ENCODE data around the gene HMGCS1. TPM values are rescaled to one million over a fixed set of nuclear protein-coding genes. Genes with fewer than 3 reads are reported as not detected.
"Not testable (repeated sequence)": the region's sequence is repeated elsewhere in the genome, so short reads cannot be mapped to it uniquely, and the experiment has no call there.

The HMGCS1 gene
- total and polyA plus RNA-seq, 12 donors: 15.4 to 1,290 (median 39.4) TPM

- WGBS, 4 donors: 71 to 82% (median 77%) methylated on average over 1 of the region's 1 CpG
- Histone ChIP-seq H3K9me3 (replicated peaks in 1 of 3) (no peaks in the 10 kb centered on the region), H3K4me1 (replicated peaks in 1 of 2) (no peaks in the 10 kb centered on the region), H3K36me3 (replicated peaks in 1 of 2) (no peaks in the 10 kb centered on the region), H3K4me3 (no peak overlapping the region), H3K27me3 (no peaks in the 10 kb centered on the region), H3K27ac (no peak overlapping the region)
- TF ChIP-seq POLR2A (IDR thresholded peaks at IDR 0.05): no peak
- no peak for TF ChIP-seq CTCF (IDR thresholded peaks at IDR 0.05)
- no peak for DNase-seq
- intact Hi-C loops (cut with DNase I): no loop called here
Measured at GRCh38 chr5:43332401-43332800, 19.2 kb upstream of the HMGCS1 start.

GRCh38 chr5:43325624-43326023 is 12.4 kb upstream of the HMGCS1 start:
- H3K4me3 ChIP-seq; H3K36me3 ChIP-seq (replicated peaks in 1 of 2); H3K9me3 ChIP-seq (replicated peaks in 1 of 3); H3K27ac ChIP-seq; intact Hi-C loops (cut with DNase I); H3K27me3 ChIP-seq; H3K4me1 ChIP-seq (replicated peaks in 1 of 2); DNase-seq: not testable (repeated sequence)

GRCh38 chr5:43323488-43323887 is 10.3 kb upstream of the HMGCS1 start:
- 55 to 85% (median 69%) methylated on average over 3 of the region's 3 CpGs for WGBS, 4 donors
- intact Hi-C loops (cut with DNase I); H3K9me3 ChIP-seq (replicated peaks in 1 of 3); H3K4me3 ChIP-seq; H3K27ac ChIP-seq; DNase-seq; H3K4me1 ChIP-seq (replicated peaks in 1 of 2); H3K27me3 ChIP-seq; H3K36me3 ChIP-seq (replicated peaks in 1 of 2): not testable (repeated sequence)

GRCh38 chr5:43320846-43321245 is 7.6 kb upstream of the HMGCS1 start:
- intact Hi-C loops (cut with DNase I): no loop called here
- Histone ChIP-seq H3K27ac (no peak overlapping the region), H3K27me3 (no peaks in the 10 kb centered on the region), H3K36me3 (replicated peaks in 1 of 2) (no peaks in the 10 kb centered on the region), H3K9me3 (replicated peaks in 1 of 3) (no peaks in the 10 kb centered on the region), H3K4me3 (no peak overlapping the region), H3K4me1 (replicated peaks in 1 of 2) (no peaks in the 10 kb centered on the region)
- WGBS, 4 donors: 74 to 90% (median 80%) methylated on average over 4 of the region's 4 CpGs
- no peak for TF ChIP-seq CTCF (IDR thresholded peaks at IDR 0.05)
- TF ChIP-seq POLR2A (IDR thresholded peaks at IDR 0.05): no peak
- no peak for DNase-seq

GRCh38 chr5:43316421-43316820 is 3.2 kb upstream of the HMGCS1 start:
- peaks cover 7 to 16% of the 10 kb centered on the region in 2 donors for H3K4me1 ChIP-seq (replicated peaks in 1 of 2)
- H3K36me3 ChIP-seq (replicated peaks in 1 of 2): no peaks in the 10 kb centered on the region
- no peak overlapping the region for H3K4me3 ChIP-seq
- intact Hi-C loops (cut with DNase I): loop anchor here in 1 of 2 donors (10.0 kb wide), 1 partner anchor 168 kb away; the partner anchor contains the start of gene TMEM267
- 80 to 92% (median 83%) methylated on average over 2 to 5 of the region's 5 CpGs for WGBS, 4 donors
- DNase-seq: no peak
- no peak for TF ChIP-seq POLR2A (IDR thresholded peaks at IDR 0.05)
- TF ChIP-seq CTCF (IDR thresholded peaks at IDR 0.05): no peak
- no peak overlapping the region for H3K27ac ChIP-seq
- no peaks in the 10 kb centered on the region for H3K27me3 ChIP-seq
- H3K9me3 ChIP-seq (replicated peaks in 1 of 3): no peaks in the 10 kb centered on the region

All from adrenal gland (tissue), 12 donors.